ENCODE data around the gene TIMM22. TPM values are rescaled to one million over a fixed set of nuclear protein-coding genes. Genes with fewer than 3 reads are reported as not detected.

TIMM22 gene
- total RNA-seq, 2 donors from 2014 or later, result 13.6 to 14.6 TPM

DNA sequence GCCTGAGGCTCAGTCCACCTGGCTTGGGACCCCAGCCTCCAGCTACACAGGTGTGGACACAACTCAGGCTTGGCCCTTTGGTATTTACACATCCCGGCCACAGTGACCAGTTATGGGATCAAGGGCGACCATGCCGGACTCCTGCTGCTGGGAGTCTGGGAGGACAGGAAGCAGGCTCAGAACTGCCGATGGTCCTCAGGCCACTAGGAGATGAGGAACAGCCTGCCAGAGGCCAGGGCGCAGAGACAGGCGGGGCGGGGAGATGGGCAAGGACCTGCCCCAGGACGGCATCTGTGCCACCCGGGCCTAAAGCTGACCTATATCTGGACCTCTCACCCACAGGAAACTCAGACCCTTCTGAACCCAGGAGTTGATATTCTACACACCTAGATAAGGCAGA, 29.8 kb upstream of the TIMM22 start:
- 96% methylated on average over 4 to 9 of the region's 9 CpGs for WGBS, 2 experiments (ENCODE audit: insufficient coverage in 1 of 2, insufficient read length in 1 of 2)
- H3K36me3 Mint-ChIP-seq (ENCODE audit: low read depth), result peaks cover 57% of the 10 kb centered on the region
- Histone ChIP-seq H3K36me3 (ENCODE audit: control insufficient read depth, insufficient read depth, low read length) (peaks cover 83% of the 10 kb centered on the region), H3K27ac (ENCODE audit: low read depth, low read length) (no peak overlapping the region), H3K27me3 (ENCODE audit: control insufficient read depth, insufficient read depth, low read length, poor library complexity, severe bottlenecking) (no peaks in the 10 kb centered on the region), H3K9me3 (ENCODE audit: control insufficient read depth, low read length) (peaks cover 18% of the 10 kb centered on the region), H3K4me1 (ENCODE audit: control insufficient read depth, insufficient read depth, low read length) (peaks cover 16% of the 10 kb centered on the region), H3K9ac (ENCODE audit: extremely low read depth, low read length, poor library complexity, severe bottlenecking) (no peak overlapping the region), H3K4me3 (ENCODE audit: low read length) (no peak overlapping the region)
- peak overlapping the region; percentile 53 for H3K27ac Mint-ChIP-seq
- TF ChIP-seq, protein P1, sequence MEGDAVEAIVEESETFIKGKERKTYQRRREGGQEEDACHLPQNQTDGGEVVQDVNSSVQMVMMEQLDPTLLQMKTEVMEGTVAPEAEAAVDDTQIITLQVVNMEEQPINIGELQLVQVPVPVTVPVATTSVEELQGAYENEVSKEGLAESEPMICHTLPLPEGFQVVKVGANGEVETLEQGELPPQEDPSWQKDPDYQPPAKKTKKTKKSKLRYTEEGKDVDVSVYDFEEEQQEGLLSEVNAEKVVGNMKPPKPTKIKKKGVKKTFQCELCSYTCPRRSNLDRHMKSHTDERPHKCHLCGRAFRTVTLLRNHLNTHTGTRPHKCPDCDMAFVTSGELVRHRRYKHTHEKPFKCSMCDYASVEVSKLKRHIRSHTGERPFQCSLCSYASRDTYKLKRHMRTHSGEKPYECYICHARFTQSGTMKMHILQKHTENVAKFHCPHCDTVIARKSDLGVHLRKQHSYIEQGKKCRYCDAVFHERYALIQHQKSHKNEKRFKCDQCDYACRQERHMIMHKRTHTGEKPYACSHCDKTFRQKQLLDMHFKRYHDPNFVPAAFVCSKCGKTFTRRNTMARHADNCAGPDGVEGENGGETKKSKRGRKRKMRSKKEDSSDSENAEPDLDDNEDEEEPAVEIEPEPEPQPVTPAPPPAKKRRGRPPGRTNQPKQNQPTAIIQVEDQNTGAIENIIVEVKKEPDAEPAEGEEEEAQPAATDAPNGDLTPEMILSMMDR (conservative IDR thresholded peaks at IDR 0.05), result no peak
- no peaks in the 10 kb centered on the region for H3K27me3 Mint-ChIP-seq (ENCODE audit: insufficient read depth)
- H3K4me1 Mint-ChIP-seq, result peaks cover 44% of the 10 kb centered on the region
- H3K4me3 Mint-ChIP-seq, result no peak overlapping the region
- peak; percentile 64 for DNase-seq
- H3K9me3 Mint-ChIP-seq, result peaks cover 13% of the 10 kb centered on the region

DNA sequence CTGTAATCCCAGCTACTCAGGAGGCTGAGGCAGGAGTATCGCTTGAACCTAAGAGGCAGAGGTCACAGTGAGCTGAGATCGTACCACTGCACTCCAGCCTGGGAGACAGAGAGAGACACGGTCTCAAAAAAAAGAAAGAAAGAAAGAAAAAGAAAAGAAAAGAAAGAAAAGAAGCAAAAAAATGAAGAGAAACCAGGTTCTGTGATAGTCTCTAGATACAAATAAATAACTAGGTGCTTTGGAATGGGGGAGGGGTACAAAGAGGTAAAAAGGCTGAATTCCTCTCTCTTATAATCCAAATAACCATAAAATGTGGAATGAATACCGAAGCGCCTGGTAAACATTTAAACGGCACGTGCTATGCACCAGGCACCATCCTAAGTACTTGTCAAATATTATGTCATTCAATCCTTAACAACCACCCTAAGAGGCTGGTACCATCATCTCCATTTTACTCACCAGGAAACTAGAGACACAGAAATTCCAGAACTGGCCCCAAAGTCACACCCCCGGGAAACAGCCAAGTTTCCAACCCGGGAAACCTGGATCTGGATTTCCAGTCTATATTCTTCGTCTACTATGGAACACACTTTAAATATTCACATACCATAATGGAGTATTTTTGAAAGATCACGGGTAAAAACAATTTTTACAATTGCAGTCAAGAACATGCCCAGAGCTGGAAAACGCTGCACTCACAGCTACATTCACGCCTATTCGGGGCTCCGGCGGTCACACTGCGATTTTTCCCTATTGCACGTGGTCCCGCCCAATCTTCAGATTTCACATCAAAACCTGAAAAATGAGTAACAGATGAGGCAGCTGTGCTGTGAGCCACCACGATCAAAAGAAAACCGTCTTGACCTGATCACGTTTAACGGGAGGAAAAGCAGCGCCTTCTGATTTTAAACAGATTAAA, 27.9 kb upstream of the TIMM22 start:
- H3K9me3 ChIP-seq (ENCODE audit: control insufficient read depth, low read length), result peaks cover 18% of the 10 kb centered on the region
- peaks cover 14% of the 10 kb centered on the region for H3K4me1 ChIP-seq (ENCODE audit: control insufficient read depth, insufficient read depth, low read length)
- H3K36me3 ChIP-seq (ENCODE audit: control insufficient read depth, insufficient read depth, low read length), result peaks cover 78% of the 10 kb centered on the region
- Mint-ChIP-seq H3K27me3 (ENCODE audit: insufficient read depth) (no peaks in the 10 kb centered on the region), H3K9me3 (peaks cover 13% of the 10 kb centered on the region), H3K36me3 (ENCODE audit: low read depth) (peaks cover 62% of the 10 kb centered on the region), H3K4me3 (no peak overlapping the region), H3K4me1 (peaks cover 41% of the 10 kb centered on the region), H3K27ac (peak overlapping the region; percentile 57)
- no peak overlapping the region for H3K9ac ChIP-seq (ENCODE audit: extremely low read depth, low read length, poor library complexity, severe bottlenecking)
- DNase-seq, result no peak
- H3K27ac ChIP-seq (ENCODE audit: low read depth, low read length), result no peak overlapping the region
- H3K4me3 ChIP-seq (ENCODE audit: low read length), result peak overlapping the region; percentile 27
- no peaks in the 10 kb centered on the region for H3K27me3 ChIP-seq (ENCODE audit: control insufficient read depth, insufficient read depth, low read length, poor library complexity, severe bottlenecking)
- TF ChIP-seq, protein P1 (conservative IDR thresholded peaks at IDR 0.05), result no peak
- 90 to 96% methylated on average over 15 to 24 of the region's 24 CpGs for WGBS, 2 experiments (ENCODE audit: insufficient coverage in 1 of 2, insufficient read length in 1 of 2)

GRCh38 chr17:969811-970355, 27.0 kb upstream of the TIMM22 start:
- H3K4me1 Mint-ChIP-seq, result peaks cover 33% of the 10 kb centered on the region
- H3K9me3 Mint-ChIP-seq, result peaks cover 13% of the 10 kb centered on the region
- peaks cover 6% of the 10 kb centered on the region for H3K4me1 ChIP-seq (ENCODE audit: control insufficient read depth, insufficient read depth, low read length)
- TF ChIP-seq, protein P1 (conservative IDR thresholded peaks at IDR 0.05), result no peak
- H3K9ac ChIP-seq (ENCODE audit: extremely low read depth, low read length, poor library complexity, severe bottlenecking), result no peak overlapping the region
- H3K4me3 ChIP-seq (ENCODE audit: low read length), result no peak overlapping the region
- DNase-seq, result peak; percentile 55
- no peaks in the 10 kb centered on the region for H3K27me3 Mint-ChIP-seq (ENCODE audit: insufficient read depth)
- no peak overlapping the region for H3K4me3 Mint-ChIP-seq
- peak overlapping the region; percentile 57 for H3K27ac Mint-ChIP-seq
- peaks cover 62% of the 10 kb centered on the region for H3K36me3 Mint-ChIP-seq (ENCODE audit: low read depth)
- H3K36me3 ChIP-seq (ENCODE audit: control insufficient read depth, insufficient read depth, low read length), result peaks cover 77% of the 10 kb centered on the region
- H3K9me3 ChIP-seq (ENCODE audit: control insufficient read depth, low read length), result peaks cover 18% of the 10 kb centered on the region
- peak overlapping the region; percentile 44 for H3K27ac ChIP-seq (ENCODE audit: low read depth, low read length)
- 88 to 89% methylated on average over 18 of the region's 18 CpGs for WGBS, 2 experiments (ENCODE audit: insufficient coverage in 1 of 2, insufficient read length in 1 of 2)
- H3K27me3 ChIP-seq (ENCODE audit: control insufficient read depth, insufficient read depth, low read length, poor library complexity, severe bottlenecking), result no peaks in the 10 kb centered on the region

All from endodermal cell (in vitro differentiated cells).